K562 (cell line): ENCODE measurements around the gene TCF20.

ENCODE experiments used
- CBX1 ChIP-seq: sonication (generic); IDR thresholded peaks from 2 replicates; pipeline ENCODE4 v1.6.1; 2016; ENCODE audit warnings: antibody characterized with exemption, low read depth, mild to moderate bottlenecking
- EHMT2 ChIP-seq: fragments of 450-650 bp; IDR thresholded peaks from 2 replicates; pipeline ENCODE4 v1.6.1; 2018; ENCODE audit warnings: antibody characterized with exemption
- HDAC6 ChIP-seq: IDR thresholded peaks from 2 replicates; pipeline ENCODE4 v1.6.1; 2012; ENCODE audit warnings: low read depth, mild to moderate bottlenecking, control low read depth, inconsistent platforms, low read length, moderate library complexity

- TF ChIP-seq HDAC6 = no peak
- TF ChIP-seq EHMT2 = no peak
- TF ChIP-seq CBX1 = no peak
Observed at GRCh38 chr22:42271906-42272305, 1.5 kb upstream of the TCF20 start.
